HUDEP-2 (cell line): Measurements from ENCODE around the gene ABCG5.

Experiments used
- DNase-seq, 76 experiments: peaks; one replicate each; lab custom pipeline; 2025; ENCODE audit not compliant: unreplicated experiment in 76 of 76; lab: John Stamatoyannopoulos, UW

Gene ABCG5

DNA sequence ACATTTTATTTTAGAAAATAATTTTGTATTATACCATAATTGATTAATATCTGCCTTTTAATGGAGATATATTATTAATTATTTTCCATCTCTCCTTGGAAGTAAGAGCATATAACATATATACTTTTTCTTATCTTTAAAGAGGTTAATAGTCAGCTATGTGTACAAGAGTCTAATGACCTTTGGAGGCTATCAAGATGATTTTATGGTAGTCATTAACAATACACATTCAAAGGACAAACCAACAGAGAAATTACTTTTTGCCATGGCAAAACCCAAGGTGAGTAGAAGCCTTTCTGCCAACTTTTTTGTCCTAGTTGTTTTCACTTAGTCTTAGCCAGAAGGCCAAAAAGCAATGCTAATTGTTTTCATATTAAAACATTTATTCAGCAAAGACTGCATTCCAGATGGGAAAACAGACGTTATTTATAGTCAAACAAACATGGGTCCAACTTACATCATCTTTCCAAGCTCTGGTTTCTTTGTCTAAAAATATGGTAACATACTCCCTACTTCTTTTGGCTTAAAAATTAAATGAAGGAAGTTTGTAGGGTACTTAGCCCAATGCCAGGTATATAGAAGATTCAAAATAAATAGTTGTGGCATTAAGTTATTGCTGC lies 74.4 kb downstream of the ABCG5 start:
- no peak for DNase-seq

- no peak for DNase-seq
These were observed 75.5 kb downstream of the ABCG5 start for GRCh38 chr2:43763091-43763490.
